Smooth muscle cell (in vitro differentiated cells): Measurements from ENCODE around the gene PIK3R1. TPM values are rescaled to one million over a fixed set of nuclear protein-coding genes. Genes with fewer than 3 reads are reported as not detected.
A peak's percentile ranks its signal among the peaks of the same experiment; 100 is the strongest.

ENCODE experiments used
- DNase-seq: peaks from one replicate; lab custom pipeline; 2025; ENCODE audit not compliant: unreplicated experiment; lab: John Stamatoyannopoulos, UW
- H2AFZ ChIP-seq: fragments of 200-600 bp; sonication (generic); 2 replicates; pipeline ENCODE4 v1.6.0; 2016; ENCODE audit warnings: antibody characterized with exemption, low read depth, mild to moderate bottlenecking
- H3F3A ChIP-seq: fragments of 200-600 bp; sonication (generic); 2 replicates; pipeline ENCODE4 v1.6.0; 2017; ENCODE audit warnings: antibody characterized with exemption, low read depth
- H3K27ac ChIP-seq: fragments of 200-600 bp; sonication (generic); 2 replicates; pipeline ENCODE4 v1.5.1; 2016; ENCODE audit warnings: low read depth, mild to moderate bottlenecking
- H3K27me3 ChIP-seq: fragments of 200-600 bp; sonication (generic); 2 replicates; pipeline ENCODE4 v1.6.1; 2016; ENCODE audit warnings: low read depth, mild to moderate bottlenecking
- H3K36me3 ChIP-seq: fragments of 200-600 bp; sonication (generic); 2 replicates; pipeline ENCODE4 v1.5.1; 2016; ENCODE audit warnings: low read depth
- H3K4me1 ChIP-seq: fragments of 200-600 bp; sonication (generic); 2 replicates; pipeline ENCODE4 v1.5.1; 2016; ENCODE audit warnings: low read depth
- H3K4me2 ChIP-seq: fragments of 200-600 bp; sonication (generic); 2 replicates; pipeline ENCODE4 v1.6.0; 2016; ENCODE audit warnings: mild to moderate bottlenecking
- H3K4me3 ChIP-seq: fragments of 200-600 bp; sonication (generic); 2 replicates; pipeline ENCODE4 v1.5.1; 2016; ENCODE audit warnings: mild to moderate bottlenecking
- H3K79me2 ChIP-seq: fragments of 200-600 bp; sonication (generic); 2 replicates; pipeline ENCODE4 v1.6.0; 2016; ENCODE audit warnings: low read depth, mild to moderate bottlenecking
- H3K9ac ChIP-seq: fragments of 200-600 bp; sonication (generic); 2 replicates; pipeline ENCODE4 v1.6.0; 2016; ENCODE audit warnings: low read depth
- H3K9me3 ChIP-seq: fragments of 200-600 bp; sonication (generic); replicated peaks from 2 replicates; pipeline ENCODE4 v1.5.1; 2016; ENCODE audit warnings: low read depth
- H4K20me1 ChIP-seq: fragments of 200-600 bp; sonication (generic); 2 replicates; pipeline ENCODE4 v1.6.0; 2016; ENCODE audit warnings: low read depth
- CTCF ChIP-seq: fragments of 200-600 bp; sonication (generic); IDR thresholded peaks from 2 replicates; pipeline ENCODE4 v1.5.1; 2017; ENCODE audit warnings: borderline replicate concordance, mild to moderate bottlenecking, antibody characterized with exemption; ENCODE audit not compliant: insufficient read depth, poor library complexity, severe bottlenecking
- WGBS: methylation state at CpG from one replicate; pipeline ENCODE4 v1.1.7; 2016; ENCODE audit warnings: low lambda C conversion rate; 5-methylcytosine and 5-hydroxymethylcytosine counted together
- polyA plus RNA-seq: library from polyadenylated mRNA; unstranded; fragments of >200 nt; fragmentation: Nextera tagmentation; extraction: Ambion mirVana; gene quantifications from 2 replicates; pipeline ENCODE4 v1.2.1, GENCODE V29; 2016
- total RNA-seq: library from RNA; depleted of rRNA; stranded (reverse); fragments of >200 nt; gene quantifications from 2 replicates; pipeline ENCODE4 v1.2.3, GENCODE V29; 2014

PIK3R1 gene
- total and polyA plus RNA-seq, 2 experiments from 2014 or later, result 5.3 to 63.6 TPM

GRCh38 chr5:68287976-68288706 lies 72.6 kb downstream of the PIK3R1 start:
- peak overlapping the region; percentile 66 for H3K9ac ChIP-seq

GRCh38 chr5:68288707-68289134 lies 73.2 kb downstream of the PIK3R1 start:
- H3K4me3 ChIP-seq, result peak overlapping the region; percentile 66
- no peak for DNase-seq
- H3K9me3 ChIP-seq, result no peaks in the 10 kb centered on the region
- peak overlapping the region; percentile 70 for H2AFZ ChIP-seq
- TF ChIP-seq CTCF, result no peak
- peaks cover 10% of the 10 kb centered on the region for H3K36me3 ChIP-seq
- peaks cover 10% of the 10 kb centered on the region for H3K79me2 ChIP-seq
- peaks cover 7% of the 10 kb centered on the region for H3F3A ChIP-seq
- H3K4me1 ChIP-seq, result peaks cover 22% of the 10 kb centered on the region
- 18% methylated on average over 10 of the region's 10 CpGs for WGBS
- H4K20me1 ChIP-seq, result no peaks in the 10 kb centered on the region
- H3K4me2 ChIP-seq, result peak overlapping the region; percentile 97
- H3K9ac ChIP-seq, result peak overlapping the region; percentile 66
- peak overlapping the region; percentile 44 for H3K27ac ChIP-seq
- H3K27me3 ChIP-seq, result no peaks in the 10 kb centered on the region

More at GRCh38 chr5:68287976-68288706, 72.6 kb downstream of the PIK3R1 start:
- Histone ChIP-seq H3K27me3 (no peaks in the 10 kb centered on the region), H3K4me2 (peak overlapping the region; percentile 97), H3K79me2 (peaks cover 10% of the 10 kb centered on the region), H3K36me3 (peaks cover 4% of the 10 kb centered on the region), H3K4me3 (peak overlapping the region; percentile 66), H3K4me1 (peaks cover 22% of the 10 kb centered on the region), H4K20me1 (no peaks in the 10 kb centered on the region), H3K9me3 (no peaks in the 10 kb centered on the region), H3F3A (peaks cover 7% of the 10 kb centered on the region), H2AFZ (peak overlapping the region; percentile 70), H3K27ac (peak overlapping the region; percentile 44)
- 4% methylated on average over 44 of the region's 45 CpGs for WGBS
- peak; percentile 50 for DNase-seq
- TF ChIP-seq CTCF, result no peak

GRCh38 chr5:68289498-68289897 lies 73.9 kb downstream of the PIK3R1 start:
- peaks cover 14% of the 10 kb centered on the region for H3K36me3 ChIP-seq
- H4K20me1 ChIP-seq, result no peaks in the 10 kb centered on the region
- peak overlapping the region; percentile 48 for H3K27ac ChIP-seq
- no peaks in the 10 kb centered on the region for H3K27me3 ChIP-seq
- peaks cover 7% of the 10 kb centered on the region for H3F3A ChIP-seq
- 51% methylated on average over 4 of the region's 4 CpGs for WGBS
- TF ChIP-seq CTCF, result no peak
- peak overlapping the region; percentile 66 for H3K4me3 ChIP-seq
- H3K9me3 ChIP-seq, result no peaks in the 10 kb centered on the region
- peak overlapping the region; percentile 36 for H3K9ac ChIP-seq
- H3K4me2 ChIP-seq, result peak overlapping the region; percentile 97
- peaks cover 22% of the 10 kb centered on the region for H3K4me1 ChIP-seq
- no peak for DNase-seq
- H3K79me2 ChIP-seq, result peaks cover 10% of the 10 kb centered on the region
- no peak overlapping the region for H2AFZ ChIP-seq

- Histone ChIP-seq H3K36me3 (peaks cover 18% of the 10 kb centered on the region), H3K27ac (peak overlapping the region; percentile 48), H3K9ac (no peak overlapping the region), H3K4me1 (peaks cover 22% of the 10 kb centered on the region), H4K20me1 (no peaks in the 10 kb centered on the region), H2AFZ (no peak overlapping the region), H3K27me3 (no peaks in the 10 kb centered on the region), H3K4me2 (peak overlapping the region; percentile 97), H3K9me3 (no peaks in the 10 kb centered on the region), H3F3A (peaks cover 7% of the 10 kb centered on the region), H3K4me3 (peak overlapping the region; percentile 66), H3K79me2 (peaks cover 10% of the 10 kb centered on the region)
- TF ChIP-seq CTCF, result no peak
- 28% methylated on average over 4 of the region's 4 CpGs for WGBS
- DNase-seq, result no peak
Observed at GRCh38 chr5:68290260-68290674, 74.7 kb downstream of the PIK3R1 start.
